Neural progenitor cell (in vitro differentiated cells): ENCODE results near the gene NEO1. TPM values are rescaled to one million over a fixed set of nuclear protein-coding genes. Genes with fewer than 3 reads are reported as not detected.
"Not testable (repeated sequence)": the region's sequence is repeated elsewhere in the genome, so short reads cannot be mapped to it uniquely, and the experiment has no call there.

Experiments used
- DNase-seq: peaks from one replicate; pipeline ENCODE4 v3.0.0-alpha.2; 2016; ENCODE audit warnings: low spot score
- H2AFZ ChIP-seq: fragments of 200-600 bp; sonication (generic); replicated peaks from 2 replicates; pipeline ENCODE4 v1.6.1; 2016; ENCODE audit warnings: antibody characterized with exemption
- H3F3A ChIP-seq: fragments of 200-600 bp; sonication (generic); 2 replicates; pipeline ENCODE4 v1.6.1; 2016; ENCODE audit warnings: antibody characterized with exemption, low read depth
- H3K27ac ChIP-seq: fragments of 200-600 bp; sonication (generic); 2 replicates; pipeline ENCODE4 v1.5.1; 2016; ENCODE audit warnings: mild to moderate bottlenecking
- H3K27me3 ChIP-seq: fragments of 200-600 bp; sonication (generic); 2 replicates; pipeline ENCODE4 v1.6.1; 2016; ENCODE audit warnings: mild to moderate bottlenecking, moderate library complexity
- H3K36me3 ChIP-seq: fragments of 200-600 bp; sonication (generic); 2 replicates; pipeline ENCODE4 v1.5.1; 2016
- H3K4me1 ChIP-seq: fragments of 200-600 bp; sonication (generic); 2 replicates; pipeline ENCODE4 v1.6.1; 2016; ENCODE audit warnings: mixed run types
- H3K4me2 ChIP-seq: fragments of 200-600 bp; sonication (generic); 2 replicates; pipeline ENCODE4 v1.6.1; 2016
- H3K4me3 ChIP-seq: fragments of 200-600 bp; sonication (generic); 2 replicates; pipeline ENCODE4 v1.5.1; 2016
- H3K79me2 ChIP-seq: fragments of 200-600 bp; sonication (generic); 2 replicates; pipeline ENCODE4 v1.6.1; 2016; ENCODE audit warnings: low read depth
- H3K9ac ChIP-seq: fragments of 200-600 bp; sonication (generic); 2 replicates; pipeline ENCODE4 v1.6.1; 2016
- H3K9me3 ChIP-seq: fragments of 200-600 bp; sonication (generic); 2 replicates; pipeline ENCODE4 v1.5.1; 2016; ENCODE audit warnings: low read depth
- H4K20me1 ChIP-seq: fragments of 200-600 bp; sonication (generic); 2 replicates; pipeline ENCODE4 v1.6.1; 2016; ENCODE audit warnings: low read depth
- H3K27ac Mint-ChIP-seq: 3 replicates; pipeline ENCODE4 v1.8.0; 2021; ENCODE audit warnings: mixed read lengths
- H3K27me3 Mint-ChIP-seq: 2 replicates; pipeline ENCODE4 v1.8.0; 2022; ENCODE audit warnings: low read depth, mild to moderate bottlenecking, inconsistent platforms, moderate library complexity, mixed read lengths; ENCODE audit not compliant: insufficient read depth
- H3K36me3 Mint-ChIP-seq: 3 replicates; pipeline ENCODE4 v1.8.0; 2021; ENCODE audit warnings: mixed read lengths
- H3K4me1 Mint-ChIP-seq: 3 replicates; pipeline ENCODE4 v1.8.0; 2021; ENCODE audit warnings: mixed read lengths
- H3K4me3 Mint-ChIP-seq: 3 replicates; pipeline ENCODE4 v1.8.0; 2021; ENCODE audit warnings: mild to moderate bottlenecking, moderate library complexity, mixed read lengths
- H3K9me3 Mint-ChIP-seq: 3 replicates; pipeline ENCODE4 v1.8.0; 2020; ENCODE audit warnings: mixed read lengths
- EZH2 ChIP-seq: fragments of 200-600 bp; sonication (generic); IDR thresholded peaks from 2 replicates; pipeline ENCODE4 v1.6.1; 2017; ENCODE audit warnings: antibody characterized with exemption, mild to moderate bottlenecking, moderate library complexity
- EZH2phosphoT487 ChIP-seq: fragments of 200-600 bp; sonication (generic); IDR thresholded peaks from 2 replicates; pipeline ENCODE4 v1.6.1; 2017; ENCODE audit warnings: antibody characterized with exemption
- total RNA-seq: library from RNA; depleted of rRNA; stranded (reverse); fragments of >200 nt; gene quantifications from 2 replicates; pipeline ENCODE4 v1.2.3, GENCODE V29; 2015; ENCODE audit warnings: low replicate concordance
- TF ChIP-seq, protein P1 (sequence below): fragments of 200-600 bp; sonication (generic); IDR thresholded peaks from 2 replicates; pipeline ENCODE4 v1.5.1; 2017; ENCODE audit warnings: antibody characterized with exemption, mild to moderate bottlenecking

Gene NEO1
- total RNA-seq, 1 donor from 2014 or later, result 77.9 TPM

GRCh38 chr15:73296609-73297353 is 244.5 kb downstream of the NEO1 start:
- TF ChIP-seq EZH2phosphoT487 (no peak), EZH2 (no peak)
- TF ChIP-seq, protein P1, sequence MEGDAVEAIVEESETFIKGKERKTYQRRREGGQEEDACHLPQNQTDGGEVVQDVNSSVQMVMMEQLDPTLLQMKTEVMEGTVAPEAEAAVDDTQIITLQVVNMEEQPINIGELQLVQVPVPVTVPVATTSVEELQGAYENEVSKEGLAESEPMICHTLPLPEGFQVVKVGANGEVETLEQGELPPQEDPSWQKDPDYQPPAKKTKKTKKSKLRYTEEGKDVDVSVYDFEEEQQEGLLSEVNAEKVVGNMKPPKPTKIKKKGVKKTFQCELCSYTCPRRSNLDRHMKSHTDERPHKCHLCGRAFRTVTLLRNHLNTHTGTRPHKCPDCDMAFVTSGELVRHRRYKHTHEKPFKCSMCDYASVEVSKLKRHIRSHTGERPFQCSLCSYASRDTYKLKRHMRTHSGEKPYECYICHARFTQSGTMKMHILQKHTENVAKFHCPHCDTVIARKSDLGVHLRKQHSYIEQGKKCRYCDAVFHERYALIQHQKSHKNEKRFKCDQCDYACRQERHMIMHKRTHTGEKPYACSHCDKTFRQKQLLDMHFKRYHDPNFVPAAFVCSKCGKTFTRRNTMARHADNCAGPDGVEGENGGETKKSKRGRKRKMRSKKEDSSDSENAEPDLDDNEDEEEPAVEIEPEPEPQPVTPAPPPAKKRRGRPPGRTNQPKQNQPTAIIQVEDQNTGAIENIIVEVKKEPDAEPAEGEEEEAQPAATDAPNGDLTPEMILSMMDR, result no peak
- H4K20me1 ChIP-seq, result no peaks in the 10 kb centered on the region
- H3K9me3 ChIP-seq, result no peaks in the 10 kb centered on the region
- H3K4me1 ChIP-seq, result no peaks in the 10 kb centered on the region
- H3K4me3 Mint-ChIP-seq, result no peak overlapping the region
- H3K27me3 Mint-ChIP-seq, result peaks cover 10% of the 10 kb centered on the region
- H3F3A ChIP-seq, result no peaks in the 10 kb centered on the region
- no peak overlapping the region for H3K9ac ChIP-seq
- no peak overlapping the region for H3K4me3 ChIP-seq
- no peak for DNase-seq
- no peaks in the 10 kb centered on the region for H3K4me1 Mint-ChIP-seq
- no peak overlapping the region for H3K27ac ChIP-seq
- no peaks in the 10 kb centered on the region for H3K36me3 ChIP-seq
- H3K36me3 Mint-ChIP-seq, result peaks cover 21% of the 10 kb centered on the region
- H3K4me2 ChIP-seq, result no peak overlapping the region
- H3K9me3 Mint-ChIP-seq, result no peaks in the 10 kb centered on the region
- H3K27me3 ChIP-seq, result no peaks in the 10 kb centered on the region
- no peaks in the 10 kb centered on the region for H3K79me2 ChIP-seq
- H2AFZ ChIP-seq, result no peak overlapping the region
- H3K27ac Mint-ChIP-seq, result peak overlapping the region; percentile 88

- Mint-ChIP-seq H3K27ac (no peak overlapping the region), H3K4me3 (no peak overlapping the region), H3K9me3 (no peaks in the 10 kb centered on the region), H3K36me3 (peaks cover 30% of the 10 kb centered on the region), H3K27me3 (peaks cover 10% of the 10 kb centered on the region), H3K4me1 (no peaks in the 10 kb centered on the region)
- Histone ChIP-seq H3K9me3 (no peaks in the 10 kb centered on the region), H3K27ac (no peak overlapping the region), H3K4me2 (no peak overlapping the region), H3K27me3 (no peaks in the 10 kb centered on the region), H4K20me1 (no peaks in the 10 kb centered on the region), H3K79me2 (no peaks in the 10 kb centered on the region), H3K9ac (no peak overlapping the region), H2AFZ (no peak overlapping the region), H3F3A (no peaks in the 10 kb centered on the region), H3K4me1 (no peaks in the 10 kb centered on the region), H3K4me3 (no peak overlapping the region), H3K36me3 (no peaks in the 10 kb centered on the region)
- TF ChIP-seq EZH2phosphoT487, result no peak
- TF ChIP-seq, protein P1, result no peak
- no peak for DNase-seq
Measured at GRCh38 chr15:73298522-73299245, 246.4 kb downstream of the NEO1 start.

DNA sequence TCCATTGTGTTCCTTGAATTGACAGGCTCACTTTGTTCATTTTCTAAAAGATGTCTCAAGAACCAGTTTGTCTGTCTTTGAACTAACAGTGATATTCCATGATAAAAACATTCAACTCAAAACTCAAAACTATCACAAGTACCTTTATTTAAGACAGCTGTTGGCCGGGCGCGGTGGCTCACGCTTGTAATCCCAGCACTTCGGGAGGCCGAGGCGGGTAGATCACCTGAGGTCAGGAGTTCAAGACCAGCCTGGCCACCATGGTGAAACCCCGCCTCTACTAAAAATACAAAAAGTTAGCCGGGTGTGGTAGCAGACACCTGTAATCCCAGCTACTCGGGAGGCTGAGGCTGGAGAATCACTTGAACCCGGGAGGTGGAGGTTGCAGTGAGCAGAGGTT is 248.0 kb downstream of the NEO1 start:
- DNase-seq, H3K4me1 ChIP-seq, H3K36me3 ChIP-seq, H3K9me3 ChIP-seq, H3K4me3 Mint-ChIP-seq, H3K9ac ChIP-seq, H3K27ac Mint-ChIP-seq, H3K27me3 Mint-ChIP-seq, H3F3A ChIP-seq, H2AFZ ChIP-seq, H3K79me2 ChIP-seq, H3K27ac ChIP-seq, H4K20me1 ChIP-seq, H3K27me3 ChIP-seq, H3K4me3 ChIP-seq, H3K4me1 Mint-ChIP-seq, H3K4me2 ChIP-seq, H3K9me3 Mint-ChIP-seq: not testable (repeated sequence)
- H3K36me3 Mint-ChIP-seq, result peaks cover 34% of the 10 kb centered on the region

DNA sequence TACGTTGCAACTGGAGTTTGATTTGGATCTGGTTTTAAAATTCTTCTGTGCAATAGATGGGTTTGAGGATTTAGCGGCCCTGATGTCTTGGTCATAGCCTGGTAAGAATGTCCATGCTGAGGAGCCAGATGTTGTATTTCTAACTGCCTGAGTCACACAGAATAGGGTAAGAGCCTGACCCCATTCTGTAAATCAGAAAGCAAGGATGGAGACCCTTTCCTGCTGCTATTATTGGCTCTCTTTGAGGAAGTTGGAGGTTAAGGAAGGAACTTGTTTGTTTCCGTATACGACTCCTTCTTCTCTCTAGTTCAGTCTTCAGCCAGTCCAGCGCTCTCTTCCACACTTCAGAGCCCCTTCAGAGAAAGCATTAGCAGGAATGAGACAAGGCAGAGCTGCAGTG is 251.4 kb downstream of the NEO1 start:
- Mint-ChIP-seq H3K9me3 (no peaks in the 10 kb centered on the region), H3K27ac (no peak overlapping the region), H3K4me1 (peaks cover 6% of the 10 kb centered on the region), H3K27me3 (peaks cover 2% of the 10 kb centered on the region), H3K36me3 (peaks cover 31% of the 10 kb centered on the region), H3K4me3 (no peak overlapping the region)
- Histone ChIP-seq H3K4me1 (no peaks in the 10 kb centered on the region), H3F3A (peaks cover 4% of the 10 kb centered on the region), H3K79me2 (no peaks in the 10 kb centered on the region), H3K36me3 (no peaks in the 10 kb centered on the region), H3K27ac (no peak overlapping the region), H3K4me3 (no peak overlapping the region), H2AFZ (no peak overlapping the region), H3K9ac (no peak overlapping the region), H4K20me1 (no peaks in the 10 kb centered on the region), H3K9me3 (no peaks in the 10 kb centered on the region), H3K4me2 (no peak overlapping the region), H3K27me3 (no peaks in the 10 kb centered on the region)
- no peak for TF ChIP-seq EZH2phosphoT487
- no peak for TF ChIP-seq EZH2
- TF ChIP-seq, protein P1, result no peak
- DNase-seq, result no peak
